Bone marrow (tissue), 2 donors: Measurements from ENCODE around the gene BCL2L12.

Source experiments
- DNase-seq, 2 donors: peaks; one replicate each; lab custom pipeline; 2025; lab: John Stamatoyannopoulos, UW

BCL2L12 gene

GRCh38 chr19:49685845-49686332, 20.2 kb downstream of the BCL2L12 start:
- DNase-seq = no peak

- no peak for DNase-seq
Observed at GRCh38 chr19:49686503-49687088, 20.9 kb downstream of the BCL2L12 start.

GRCh38 chr19:49687150-49687549, 21.4 kb downstream of the BCL2L12 start:
- DNase-seq = no peak

DNA sequence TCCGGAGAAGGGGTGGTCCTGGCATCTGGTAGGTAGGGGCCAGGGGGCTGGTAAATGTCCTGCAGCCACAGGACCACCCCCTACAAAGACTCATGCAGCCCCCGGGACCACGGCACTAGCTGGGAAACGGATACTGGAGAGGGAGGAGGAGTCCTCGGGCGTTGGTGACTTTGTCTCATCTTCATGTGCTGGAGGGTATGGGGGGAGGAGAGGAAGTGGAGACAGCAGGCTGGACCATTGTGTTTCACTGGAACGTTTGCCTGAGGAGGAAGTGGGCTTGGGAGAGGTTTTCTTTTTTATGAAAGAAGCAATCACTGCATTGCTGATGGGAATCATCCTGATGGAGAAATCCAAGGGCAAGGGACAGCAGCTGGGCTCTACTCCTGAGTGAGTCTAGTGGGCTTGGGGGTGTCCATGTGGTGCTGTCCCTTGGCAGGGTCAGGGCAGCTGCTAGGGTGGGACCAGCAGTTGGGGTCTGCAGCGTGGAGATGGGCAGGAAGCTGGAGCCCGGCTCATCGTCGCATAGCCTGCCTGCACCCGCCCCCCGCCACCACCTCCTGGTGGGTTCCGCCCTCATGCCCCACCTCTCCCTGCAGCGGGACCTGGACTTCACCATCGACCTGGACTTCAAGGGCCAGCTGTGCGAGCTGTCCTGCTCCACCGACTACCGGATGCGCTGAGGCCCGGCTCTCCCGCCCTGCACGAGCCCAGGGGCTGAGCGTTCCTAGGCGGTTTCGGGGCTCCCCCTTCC, 22.0 kb downstream of the BCL2L12 start:
- no peak for DNase-seq

- DNase-seq = no peak
Observed at GRCh38 chr19:49688531-49689132, 22.9 kb downstream of the BCL2L12 start.

- no peak for DNase-seq
Observed at GRCh38 chr19:49689133-49690078, 23.7 kb downstream of the BCL2L12 start, which contains the start of gene ADM5. Gene ADM5 (plus strand): TSS chr19:49689594. CDS start chr19:49689838, 244 bp downstream.

DNA sequence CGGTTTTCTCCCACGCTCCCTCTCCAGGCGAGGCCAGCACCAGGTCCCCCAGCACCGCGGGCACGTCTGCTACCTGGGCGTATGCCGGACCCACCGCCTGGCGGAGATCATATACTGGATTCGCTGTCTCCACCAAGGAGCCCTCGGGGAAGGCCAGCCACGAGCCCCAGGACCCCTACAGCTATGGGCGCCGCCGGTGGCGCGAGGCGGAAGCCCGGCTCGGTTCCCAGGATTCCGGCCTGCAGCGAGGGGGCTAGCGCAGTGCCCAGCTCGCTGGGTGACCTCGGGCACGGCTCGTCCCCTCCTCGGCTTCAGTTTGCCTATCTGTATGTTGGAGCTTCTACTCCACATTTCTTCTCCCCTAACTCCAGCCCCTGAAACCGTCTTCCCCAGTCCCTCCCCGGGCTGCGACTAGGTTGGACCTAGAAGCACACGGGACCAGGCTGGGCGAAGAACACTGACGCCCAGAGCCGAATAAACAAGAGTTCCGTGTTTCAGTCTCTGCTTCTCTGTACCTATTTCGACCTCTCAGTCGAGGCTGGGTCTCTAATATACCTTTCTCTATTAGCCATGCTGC, 24.4 kb downstream of the BCL2L12 start:
- no peak for DNase-seq

DNA sequence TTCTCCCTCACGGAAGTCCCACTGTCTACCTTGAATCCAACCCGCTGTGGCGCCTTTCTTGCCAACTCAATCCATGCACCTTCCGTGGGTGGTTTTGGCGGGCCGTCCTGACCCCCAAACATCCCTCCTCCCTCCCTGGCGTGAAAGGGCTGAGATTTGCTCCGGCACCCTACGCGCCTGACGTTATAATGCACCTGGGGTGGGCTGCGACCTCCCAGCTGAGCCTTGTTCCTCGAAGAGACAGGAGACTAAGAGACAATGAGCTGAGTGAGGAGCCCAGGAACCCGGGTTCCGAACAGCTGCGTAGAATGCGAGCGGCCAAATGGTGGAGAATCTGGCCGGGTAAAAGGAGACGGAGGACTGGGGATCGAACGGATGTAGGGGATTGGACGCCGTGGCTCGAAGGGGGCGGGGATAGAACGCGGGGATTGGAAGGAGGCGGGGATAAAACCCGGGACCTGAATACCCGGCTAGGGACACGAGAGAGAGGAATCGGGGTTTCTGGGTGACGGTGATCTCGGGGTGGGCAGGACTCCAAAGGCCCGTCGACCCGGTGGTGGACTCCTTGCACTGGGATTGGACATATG, 25.0 kb downstream of the BCL2L12 start, which contains the start of gene CPT1C:
TSS of gene CPT1C (plus strand) at position 461 of the 587 bp plus-strand sequence. CDS start 1,137 bp downstream, outside the sequence.
- DNase-seq = no peak

DNA sequence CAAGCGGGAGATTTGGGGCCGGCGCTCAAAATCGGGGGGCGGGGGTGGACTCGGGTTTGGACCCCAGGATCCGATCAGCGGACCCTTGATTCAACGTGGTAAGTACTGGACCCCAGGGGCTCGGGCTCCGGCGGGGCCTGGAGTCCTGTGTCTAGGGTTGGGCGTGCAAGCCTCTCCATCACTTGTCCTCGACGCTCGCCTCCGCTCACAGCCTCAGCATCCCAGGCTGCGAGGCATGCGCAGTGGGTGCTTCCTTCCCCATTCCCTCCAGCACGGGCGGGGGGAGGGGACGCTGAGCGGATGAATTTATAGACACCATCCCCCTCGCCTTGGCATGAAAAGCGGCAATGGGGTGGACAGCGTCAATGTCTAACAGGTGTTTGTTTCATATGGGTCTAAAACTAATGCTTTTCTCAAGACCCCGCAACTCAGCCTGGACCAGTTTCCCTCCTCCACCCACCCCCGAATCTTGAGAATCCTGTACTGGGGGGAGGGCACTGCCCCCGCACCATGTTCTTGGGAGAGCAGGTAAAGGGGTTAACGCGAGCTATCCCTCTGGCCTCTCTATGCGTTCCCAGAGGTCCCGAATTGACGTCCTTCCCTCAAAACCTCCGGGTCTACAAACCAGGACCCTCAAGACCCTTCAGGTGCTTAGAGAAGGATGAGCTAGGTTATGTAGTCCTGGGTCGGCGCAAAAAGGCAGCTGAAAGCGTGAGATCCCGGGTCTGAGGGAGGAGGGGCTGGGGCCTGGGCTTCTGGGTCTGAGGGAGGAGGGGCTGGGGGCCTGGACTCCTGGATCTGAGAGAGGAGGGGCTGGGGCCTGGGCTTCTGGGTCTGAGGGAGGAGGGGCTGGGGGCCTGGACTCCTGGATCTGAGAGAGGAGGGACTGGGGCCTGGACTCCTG, 25.8 kb downstream of the BCL2L12 start:
- peak in 1 of 2 donors; percentile 4 for DNase-seq

GRCh38 chr19:49692147-49692506, 26.4 kb downstream of the BCL2L12 start:
- DNase-seq = no peak

DNA sequence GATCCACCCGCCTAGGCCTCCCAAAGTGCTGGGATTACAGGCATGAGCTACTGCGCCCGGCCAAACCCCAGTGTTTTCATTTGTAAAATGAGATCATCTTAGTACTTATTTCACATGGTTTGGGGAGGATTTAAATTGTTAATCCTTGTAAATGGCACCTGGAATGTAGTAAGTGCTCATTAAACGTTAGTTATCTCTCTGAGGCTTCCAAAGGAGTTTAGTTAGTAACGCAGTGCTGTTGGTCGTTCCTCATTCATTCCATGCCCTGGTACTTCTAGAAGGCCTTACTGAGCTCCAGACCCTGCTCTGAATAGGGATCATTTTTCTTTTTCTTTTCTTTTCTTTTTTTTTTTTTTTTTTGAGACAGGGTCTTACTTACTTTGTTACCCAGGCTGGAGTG, 30.4 kb downstream of the BCL2L12 start:
- no peak for DNase-seq

DNA sequence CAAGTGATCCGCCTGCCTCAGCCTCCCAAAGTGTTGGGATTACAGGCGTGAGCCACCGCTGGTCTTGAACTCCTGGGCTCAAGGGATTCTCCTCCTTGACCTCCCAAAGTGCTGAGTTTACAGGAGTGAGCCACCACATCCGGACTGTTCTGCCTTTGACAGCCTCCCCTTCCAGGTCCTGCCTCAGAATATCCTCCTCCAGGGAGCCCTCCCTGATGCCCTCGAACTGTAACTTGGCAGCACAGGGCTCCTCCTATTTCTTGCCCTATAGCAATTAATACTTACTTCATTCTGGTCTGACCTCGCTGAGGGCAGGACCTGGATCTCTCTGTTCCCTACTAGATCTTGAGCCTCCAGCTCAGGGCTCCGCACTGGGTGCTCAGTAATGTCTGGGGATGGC, 31.1 kb downstream of the BCL2L12 start:
- no peak for DNase-seq

DNA sequence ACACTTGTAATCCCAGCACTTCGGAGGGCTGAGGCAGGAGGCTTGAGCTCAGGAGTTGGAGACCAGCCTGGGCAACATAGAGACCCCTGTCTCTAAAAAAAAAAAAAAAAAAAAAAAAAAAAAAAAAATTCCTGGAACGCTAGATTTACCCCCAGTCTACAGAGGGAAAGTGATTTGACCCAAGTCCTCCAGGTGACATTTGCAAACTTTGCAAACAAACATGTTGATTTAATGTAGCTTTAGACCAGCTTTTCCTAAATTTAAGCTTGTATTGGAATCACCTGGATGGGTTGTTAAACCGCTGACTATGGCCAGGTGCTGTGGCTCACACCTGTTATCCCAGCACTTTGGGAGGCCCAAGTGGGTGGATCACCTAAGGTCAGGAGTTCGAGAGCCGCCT, 33.6 kb downstream of the BCL2L12 start:
- no peak for DNase-seq

DNA sequence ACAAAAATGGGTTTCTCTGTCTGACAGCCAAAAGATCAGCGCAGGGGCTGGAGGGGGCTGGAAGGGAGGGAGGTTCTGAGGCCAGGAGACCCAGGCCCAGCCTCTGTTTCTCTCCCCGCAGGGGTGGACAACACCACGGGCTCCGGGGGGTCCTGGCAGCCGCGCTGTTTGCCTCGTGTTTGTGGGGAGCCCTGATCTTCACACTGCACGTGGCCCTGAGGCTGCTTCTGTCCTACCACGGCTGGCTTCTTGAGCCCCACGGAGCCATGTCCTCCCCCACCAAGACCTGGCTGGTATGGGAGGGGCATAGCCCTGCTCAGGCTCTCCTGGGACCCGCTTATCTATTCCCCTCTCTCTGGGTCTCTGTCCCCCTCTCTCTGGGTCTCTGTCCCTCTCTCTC, 34.8 kb downstream of the BCL2L12 start:
- DNase-seq = no peak

DNA sequence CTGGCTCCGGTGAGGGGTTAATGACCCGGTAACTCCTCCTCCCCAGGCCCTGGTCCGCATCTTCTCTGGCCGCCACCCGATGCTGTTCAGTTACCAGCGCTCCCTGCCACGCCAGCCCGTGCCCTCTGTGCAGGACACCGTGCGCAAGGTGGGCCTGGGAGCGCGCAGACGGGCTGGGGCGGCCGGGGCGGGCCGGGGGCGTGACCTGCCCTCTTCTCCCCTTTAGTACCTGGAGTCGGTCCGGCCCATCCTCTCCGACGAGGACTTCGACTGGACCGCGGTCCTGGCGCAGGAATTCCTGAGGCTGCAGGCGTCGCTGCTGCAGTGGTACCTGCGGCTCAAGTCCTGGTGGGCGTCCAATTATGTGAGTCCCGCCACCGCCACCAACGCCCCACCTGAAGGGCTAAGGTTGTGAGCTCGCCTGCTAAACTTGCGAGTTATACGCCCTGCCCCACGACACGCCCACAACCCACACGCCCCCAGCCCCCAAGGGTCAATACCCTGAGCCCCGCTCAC, 35.6 kb downstream of the BCL2L12 start:
- DNase-seq = no peak

DNA sequence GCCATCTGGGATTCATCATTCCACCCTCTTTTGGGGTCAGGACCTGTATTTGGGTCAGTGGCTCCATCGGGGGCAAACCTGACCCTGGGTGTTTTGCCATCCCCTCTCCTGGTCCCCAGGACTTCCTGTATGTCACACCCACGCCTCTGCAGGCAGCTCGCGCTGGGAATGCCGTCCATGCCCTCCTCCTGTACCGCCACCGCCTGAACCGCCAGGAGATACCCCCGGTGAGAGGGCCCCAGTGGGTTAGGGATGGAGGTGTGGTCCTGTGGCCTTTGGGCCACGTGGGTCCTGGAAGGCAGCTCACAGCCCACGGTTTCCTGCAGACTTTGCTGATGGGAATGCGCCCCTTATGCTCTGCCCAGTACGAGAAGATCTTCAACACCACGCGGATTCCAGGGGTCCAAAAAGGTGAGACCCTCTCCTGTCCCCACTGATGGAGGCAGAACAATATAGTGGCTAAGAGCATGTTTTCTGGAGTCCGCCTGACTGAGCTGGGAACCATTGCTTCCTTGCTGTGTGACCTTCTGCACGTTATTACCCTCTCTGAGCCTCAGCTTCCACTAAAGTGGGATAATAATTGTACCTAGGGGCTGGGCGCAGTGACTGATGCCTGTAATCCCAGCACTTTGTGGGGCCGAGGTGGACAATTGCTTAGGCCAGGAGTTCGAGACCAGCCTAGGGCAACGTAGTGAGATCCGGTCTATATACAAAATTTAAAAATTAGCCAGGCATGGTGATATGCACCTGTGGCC, 39.3 kb downstream of the BCL2L12 start:
- no peak for DNase-seq

DNA sequence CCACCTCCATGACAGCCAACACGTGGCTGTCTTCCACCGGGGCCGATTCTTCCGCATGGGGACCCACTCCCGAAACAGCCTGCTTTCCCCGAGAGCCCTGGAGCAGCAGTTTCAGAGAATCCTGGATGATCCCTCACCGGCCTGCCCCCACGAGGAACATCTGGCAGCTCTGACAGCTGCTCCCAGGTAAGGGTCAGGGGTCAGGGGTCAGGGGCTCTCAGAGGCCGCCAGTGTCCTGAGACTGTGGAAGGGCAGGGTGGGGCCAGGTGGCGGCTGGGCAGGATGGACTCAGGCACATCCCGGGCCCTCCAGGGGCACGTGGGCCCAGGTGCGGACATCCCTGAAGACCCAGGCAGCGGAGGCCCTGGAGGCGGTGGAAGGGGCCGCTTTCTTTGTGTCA, 40.2 kb downstream of the BCL2L12 start:
- DNase-seq = no peak

DNA sequence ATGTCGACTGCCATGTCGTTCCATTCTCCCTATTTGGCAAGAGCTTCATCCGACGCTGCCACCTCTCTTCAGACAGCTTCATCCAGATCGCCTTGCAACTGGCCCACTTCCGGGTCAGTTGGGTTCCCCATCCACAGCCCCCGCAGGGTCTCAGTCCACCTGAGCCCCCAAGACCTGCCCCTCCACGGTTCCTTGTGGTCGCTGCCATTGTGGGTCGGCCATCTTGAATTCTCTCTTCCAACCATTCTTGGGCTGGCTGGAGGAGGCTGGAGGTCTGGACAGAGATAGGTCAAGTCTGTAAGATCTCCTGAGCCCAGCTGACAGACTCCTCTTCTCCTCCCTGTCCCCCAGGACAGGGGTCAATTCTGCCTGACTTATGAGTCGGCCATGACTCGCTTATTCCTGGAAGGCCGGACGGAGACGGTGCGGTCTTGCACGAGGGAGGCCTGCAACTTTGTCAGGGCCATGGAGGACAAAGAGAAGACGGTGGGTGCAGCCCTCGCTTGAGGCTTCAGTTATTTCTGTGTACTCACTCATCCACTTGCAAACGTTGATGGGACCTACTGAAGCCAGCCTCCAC, 44.7 kb downstream of the BCL2L12 start:
- no peak for DNase-seq

DNA sequence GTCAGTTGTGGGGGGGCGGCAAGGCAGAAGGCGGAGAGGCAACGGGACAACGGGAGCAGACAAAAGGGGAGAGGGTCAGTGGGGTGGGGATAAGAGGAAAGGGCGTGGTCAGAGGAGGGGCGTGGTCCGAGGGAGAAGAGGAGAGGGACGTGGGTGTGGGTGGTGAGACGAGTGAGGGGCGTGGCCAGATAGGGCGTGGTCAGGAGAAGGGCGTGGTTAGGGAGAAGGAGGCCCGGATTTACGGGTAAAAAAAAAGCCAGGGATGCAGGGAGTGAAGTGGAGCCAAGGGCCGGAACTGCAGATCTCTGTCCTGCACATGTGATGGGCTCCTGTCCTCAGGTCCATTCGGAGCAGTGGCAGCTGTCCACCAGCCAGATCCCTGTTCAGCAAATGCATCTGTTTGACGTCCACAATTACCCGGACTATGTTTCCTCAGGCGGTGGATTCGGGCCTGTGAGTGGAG, 46.7 kb downstream of the BCL2L12 start:
- no peak for DNase-seq
